HUES6 (cell line): ENCODE results near the gene MBTD1.
"Not testable (repeated sequence)": the region's sequence is repeated elsewhere in the genome, so short reads cannot be mapped to it uniquely, and the experiment has no call there.

Experiments used
- H3K27ac ChIP-seq: 2 replicates; pipeline ENCODE4 v1.7.0; 2013; ENCODE audit warnings: low read depth, mild to moderate bottlenecking, low read length, inconsistent platforms
- H3K27me3 ChIP-seq: 2 replicates; pipeline ENCODE4 v1.6.1; 2013; ENCODE audit warnings: low read length; ENCODE audit not compliant: control insufficient read depth, insufficient read depth
- H3K36me3 ChIP-seq: 2 replicates; pipeline ENCODE4 v1.6.1; 2013; ENCODE audit warnings: low read length; ENCODE audit not compliant: control insufficient read depth, insufficient read depth
- H3K4me1 ChIP-seq: 2 replicates; pipeline ENCODE4 v1.6.1; 2013; ENCODE audit warnings: low read length; ENCODE audit not compliant: control insufficient read depth, insufficient read depth
- H3K4me3 ChIP-seq: 2 replicates; pipeline ENCODE4 v1.5.1; 2013; ENCODE audit warnings: low read depth, low read length
- H3K9ac ChIP-seq: one replicate; pipeline ENCODE4 v1.6.1; 2013; ENCODE audit warnings: mild to moderate bottlenecking, low read length
- H3K9me3 ChIP-seq: 2 replicates; pipeline ENCODE4 v1.6.1; 2013; ENCODE audit warnings: low read depth, low read length; ENCODE audit not compliant: control insufficient read depth, insufficient read depth

Gene MBTD1

DNA sequence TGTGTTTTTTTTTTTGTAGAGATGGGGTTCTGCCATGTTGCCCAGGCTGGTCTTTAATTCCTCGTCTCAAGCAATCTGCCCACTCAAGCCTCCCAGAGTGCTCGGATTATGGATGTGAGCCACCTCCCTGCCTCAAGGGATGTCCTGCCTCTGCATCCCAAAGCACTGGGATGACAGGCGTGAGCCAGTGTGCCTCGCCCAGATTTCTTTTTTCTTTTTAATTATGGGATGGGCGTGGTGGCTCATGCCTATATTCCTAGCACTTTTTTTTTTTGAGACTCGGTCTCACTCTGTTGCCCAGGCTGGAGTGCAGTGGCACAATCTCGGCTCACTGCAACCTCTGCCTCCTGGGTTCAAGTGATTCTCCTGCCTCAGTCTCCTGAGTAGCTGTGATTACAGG is 34.3 kb downstream of the MBTD1 start:
- not testable (repeated sequence) for H3K9ac ChIP-seq, H3K9me3 ChIP-seq, H3K4me1 ChIP-seq, H3K27ac ChIP-seq, H3K27me3 ChIP-seq, H3K4me3 ChIP-seq
- peaks cover 35% of the 10 kb centered on the region for H3K36me3 ChIP-seq

DNA sequence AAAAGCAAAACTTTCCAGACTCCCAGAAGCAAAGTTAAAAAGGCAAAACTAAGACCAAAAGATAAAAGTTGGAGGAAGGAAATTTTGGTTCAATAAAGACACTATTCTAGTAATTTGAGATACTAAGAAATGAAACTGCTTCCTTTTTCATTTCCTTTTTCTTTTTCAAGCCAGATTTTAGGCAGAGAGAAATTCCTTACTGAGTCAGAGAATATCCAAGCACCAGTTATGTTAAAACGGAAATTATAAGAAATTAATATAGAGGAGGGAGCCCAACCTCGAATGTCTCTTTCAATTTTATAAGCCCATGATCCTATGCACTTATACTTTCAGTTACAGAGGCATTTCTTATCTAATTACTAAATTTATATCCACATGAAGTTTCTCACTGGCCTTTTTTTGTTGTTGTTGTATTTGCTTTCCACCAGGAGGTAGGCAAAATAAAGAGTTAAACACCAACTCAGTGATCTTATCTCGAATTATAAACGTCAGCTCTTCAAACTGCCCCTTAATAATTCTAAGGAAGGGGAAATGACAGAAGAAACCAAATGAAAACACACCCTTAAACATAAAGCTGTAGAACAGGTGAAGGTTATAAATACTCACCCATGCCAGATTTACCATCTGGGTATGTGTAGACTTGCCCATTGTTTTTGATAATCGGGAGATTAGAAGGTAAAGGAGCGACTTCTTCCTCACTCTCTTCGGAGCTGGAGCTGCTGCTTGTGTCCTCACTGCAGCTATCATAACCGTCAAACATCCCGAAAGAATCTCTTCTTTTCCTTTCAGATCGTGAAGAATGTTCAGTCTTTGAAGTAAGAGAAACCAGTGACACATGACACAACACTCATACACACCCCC is 35.2 kb downstream of the MBTD1 start:
- Histone ChIP-seq H3K9me3 (no peaks in the 10 kb centered on the region), H3K4me3 (no peak overlapping the region), H3K27ac (0 out of 2 replicates have a peak overlapping the region, but pooled peaks have one; percentile 18), H3K4me1 (no peaks in the 10 kb centered on the region), H3K27me3 (no peaks in the 10 kb centered on the region), H3K36me3 (peaks cover 44% of the 10 kb centered on the region), H3K9ac (no peak overlapping the region)

DNA sequence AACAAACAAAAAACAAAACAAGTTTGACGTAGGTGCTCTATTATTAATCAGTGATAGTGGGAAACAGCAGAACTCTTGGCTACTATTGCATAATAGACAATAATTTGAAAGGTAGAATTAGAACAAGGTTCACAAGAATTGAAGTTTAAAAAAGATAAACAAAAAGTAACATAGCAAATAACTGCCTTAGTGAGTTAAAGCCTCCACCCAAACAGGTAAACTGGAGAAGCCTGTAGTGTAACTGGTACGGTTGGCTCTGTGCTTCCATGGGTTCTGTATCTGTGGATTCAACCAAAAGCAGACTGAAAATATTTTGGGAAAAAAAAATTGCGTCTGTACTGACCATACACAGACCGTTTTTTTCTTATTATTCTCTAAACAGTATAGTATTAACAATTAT is 38.5 kb downstream of the MBTD1 start:
- H3K27me3 ChIP-seq: no peaks in the 10 kb centered on the region
- H3K9ac ChIP-seq: no peak overlapping the region
- no peak overlapping the region for H3K27ac ChIP-seq
- peaks cover 75% of the 10 kb centered on the region for H3K36me3 ChIP-seq
- no peaks in the 10 kb centered on the region for H3K9me3 ChIP-seq
- no peaks in the 10 kb centered on the region for H3K4me1 ChIP-seq
- no peak overlapping the region for H3K4me3 ChIP-seq

DNA sequence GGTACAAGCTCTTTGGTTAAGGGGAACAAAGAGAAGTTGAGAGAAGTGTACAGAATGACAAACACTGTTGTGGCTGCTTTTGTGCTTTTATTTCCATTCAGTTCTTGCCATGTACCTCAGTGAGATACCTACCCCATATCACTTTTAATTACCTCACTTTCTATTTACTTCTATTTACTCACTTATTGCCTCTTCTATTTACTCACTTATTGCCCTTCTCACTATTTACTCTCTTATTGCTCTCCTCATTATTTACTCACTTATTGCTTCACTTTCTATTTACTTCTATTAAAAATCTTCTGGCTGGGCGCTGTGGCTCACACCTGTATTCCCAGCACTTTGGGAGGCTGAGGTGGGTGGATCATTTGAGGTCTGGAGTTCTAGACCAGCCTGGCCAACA is 41.9 kb downstream of the MBTD1 start:
- Histone ChIP-seq H3K9me3 (no peaks in the 10 kb centered on the region), H3K27me3 (no peaks in the 10 kb centered on the region), H3K27ac (no peak overlapping the region), H3K4me1 (no peaks in the 10 kb centered on the region), H3K9ac (no peak overlapping the region), H3K4me3 (no peak overlapping the region), H3K36me3 (peaks cover 81% of the 10 kb centered on the region)

DNA sequence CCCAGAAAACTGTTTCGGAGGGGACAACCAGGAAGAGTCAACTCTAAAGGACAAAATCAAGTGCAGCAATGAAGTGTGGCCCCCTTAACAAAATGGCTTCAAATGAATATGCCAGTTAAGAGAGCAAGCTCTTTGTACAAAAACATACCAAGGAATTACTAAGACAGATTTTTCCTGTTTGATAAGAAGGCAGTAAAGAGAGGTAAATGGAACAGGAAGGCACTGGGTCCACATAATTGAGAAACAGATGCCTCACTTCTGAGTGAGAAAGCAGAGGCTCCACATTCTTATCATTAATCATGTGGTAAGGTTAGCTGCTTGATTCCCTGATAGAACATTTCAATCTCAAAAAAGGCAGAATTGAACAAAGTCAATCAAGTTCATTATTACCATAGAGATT is 44.9 kb downstream of the MBTD1 start:
- no peaks in the 10 kb centered on the region for H3K27me3 ChIP-seq
- H3K27ac ChIP-seq: no peak overlapping the region
- H3K9me3 ChIP-seq: no peaks in the 10 kb centered on the region
- no peak overlapping the region for H3K9ac ChIP-seq
- no peaks in the 10 kb centered on the region for H3K4me1 ChIP-seq
- H3K4me3 ChIP-seq: no peak overlapping the region
- H3K36me3 ChIP-seq: peaks cover 82% of the 10 kb centered on the region

DNA sequence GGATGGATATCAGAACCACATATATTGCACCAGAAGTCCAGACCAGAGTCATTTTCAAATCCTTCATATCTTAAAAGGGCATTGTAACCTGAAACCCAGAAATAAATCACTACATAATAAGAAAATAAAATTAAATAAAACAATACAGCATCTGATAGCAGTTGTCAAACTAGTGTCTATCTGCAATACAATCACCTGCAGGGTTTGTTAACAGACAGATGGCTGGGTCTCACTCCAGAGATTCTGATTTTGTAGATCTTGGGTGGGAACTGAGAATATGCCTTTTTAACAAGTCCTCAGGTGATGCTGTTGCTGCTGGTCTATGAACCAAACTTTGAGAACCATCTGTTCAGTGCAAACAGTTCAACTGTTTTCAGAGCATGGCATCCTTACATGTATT is 56.0 kb downstream of the MBTD1 start:
- Histone ChIP-seq H3K27me3 (no peaks in the 10 kb centered on the region), H3K9me3 (no peaks in the 10 kb centered on the region), H3K4me1 (no peaks in the 10 kb centered on the region), H3K4me3 (no peak overlapping the region), H3K27ac (no peak overlapping the region), H3K9ac (no peak overlapping the region), H3K36me3 (peaks cover 95% of the 10 kb centered on the region)

DNA sequence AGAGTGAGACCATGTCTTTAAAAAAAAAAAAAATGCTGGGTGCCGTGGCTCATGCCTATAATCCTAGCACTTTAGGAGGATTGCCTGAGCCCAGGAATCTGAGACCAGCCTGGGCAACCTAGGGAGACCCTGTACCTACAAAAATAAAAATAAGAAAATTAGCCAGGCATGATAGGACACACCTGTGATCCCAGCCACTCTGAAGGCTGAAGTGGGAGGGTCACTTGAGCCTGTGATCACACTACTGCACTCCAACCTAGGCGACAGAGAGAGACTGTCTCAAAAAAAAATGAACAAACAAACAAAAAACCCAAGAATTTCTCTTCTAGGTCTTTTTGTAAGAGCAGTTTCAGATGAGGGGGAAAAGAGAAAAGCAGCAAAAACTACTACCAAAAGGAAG is 59.0 kb downstream of the MBTD1 start:
- no peaks in the 10 kb centered on the region for H3K27me3 ChIP-seq
- H3K9me3 ChIP-seq: no peaks in the 10 kb centered on the region
- peaks cover 89% of the 10 kb centered on the region for H3K36me3 ChIP-seq
- H3K27ac ChIP-seq: no peak overlapping the region
- no peak overlapping the region for H3K9ac ChIP-seq
- H3K4me1 ChIP-seq: no peaks in the 10 kb centered on the region
- H3K4me3 ChIP-seq: no peak overlapping the region

DNA sequence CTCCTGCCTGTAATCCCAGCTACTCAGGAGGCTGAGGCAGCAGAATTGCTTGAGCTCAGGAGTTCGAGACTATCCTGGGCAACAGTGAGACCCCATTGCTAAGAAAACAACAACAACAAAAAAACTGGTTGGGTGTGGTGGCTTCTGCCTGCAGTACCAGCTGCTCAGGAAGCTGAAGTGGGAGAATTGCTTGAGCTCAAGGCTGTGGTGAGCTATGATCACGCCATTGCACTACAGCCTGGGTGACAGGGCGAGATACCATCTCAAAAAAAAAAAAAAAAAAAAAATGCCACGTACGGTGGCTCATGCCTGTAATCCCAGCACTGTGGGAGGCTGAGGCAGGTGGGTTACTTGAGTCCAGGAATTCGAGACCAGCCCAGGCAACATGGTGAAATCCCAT is 59.6 kb downstream of the MBTD1 start:
- Histone ChIP-seq H3K27me3 (no peaks in the 10 kb centered on the region), H3K9ac (no peak overlapping the region), H3K4me1 (no peaks in the 10 kb centered on the region), H3K4me3 (no peak overlapping the region), H3K27ac (no peak overlapping the region), H3K36me3 (peaks cover 89% of the 10 kb centered on the region), H3K9me3 (no peaks in the 10 kb centered on the region)

DNA sequence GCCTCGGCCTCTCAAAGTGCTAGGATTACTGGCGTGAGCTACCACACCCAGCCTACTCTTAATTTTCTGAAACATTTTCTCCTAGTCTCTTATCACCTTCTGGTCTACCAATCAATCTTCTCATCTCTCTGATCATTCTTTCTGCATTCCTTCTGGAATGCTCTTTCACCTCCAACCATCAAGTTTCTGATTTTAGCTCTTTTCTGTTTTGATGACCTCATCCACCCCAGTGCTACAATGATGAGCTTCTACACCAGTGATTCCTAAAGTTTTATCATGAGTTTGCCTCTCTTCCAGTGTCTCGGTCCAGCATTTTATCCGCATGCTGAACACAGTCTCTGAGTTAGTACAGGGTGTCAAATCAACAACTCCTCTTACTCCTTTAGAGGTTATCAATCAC is 62.1 kb downstream of the MBTD1 start:
- H3K4me3 ChIP-seq: no peak overlapping the region
- H3K9me3 ChIP-seq: no peaks in the 10 kb centered on the region
- H3K9ac ChIP-seq: no peak overlapping the region
- no peak overlapping the region for H3K27ac ChIP-seq
- no peaks in the 10 kb centered on the region for H3K4me1 ChIP-seq
- H3K27me3 ChIP-seq: no peaks in the 10 kb centered on the region
- peaks cover 92% of the 10 kb centered on the region for H3K36me3 ChIP-seq

DNA sequence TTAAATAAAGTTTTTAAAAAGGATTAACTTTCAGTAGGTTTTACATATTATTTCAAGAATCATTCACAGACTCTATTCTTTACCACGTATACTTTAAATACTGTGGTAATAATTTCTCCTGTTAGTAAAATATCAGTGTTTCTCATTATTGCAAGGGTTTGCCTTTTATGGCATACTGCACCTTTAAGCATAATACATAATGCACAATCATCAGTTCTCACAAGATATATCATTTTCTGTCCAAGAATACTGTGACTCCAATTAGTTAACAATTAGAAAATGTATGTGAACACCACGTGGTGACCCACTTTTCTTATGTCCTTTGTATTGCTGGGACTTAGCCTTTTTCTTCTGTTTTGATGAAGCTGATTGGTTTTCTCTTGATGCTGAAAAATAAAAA is 68.0 kb downstream of the MBTD1 start:
- peaks cover 86% of the 10 kb centered on the region for H3K36me3 ChIP-seq
- H3K4me3 ChIP-seq: no peak overlapping the region
- H3K9me3 ChIP-seq: no peaks in the 10 kb centered on the region
- no peak overlapping the region for H3K27ac ChIP-seq
- no peaks in the 10 kb centered on the region for H3K27me3 ChIP-seq
- no peaks in the 10 kb centered on the region for H3K4me1 ChIP-seq
- no peak overlapping the region for H3K9ac ChIP-seq

DNA sequence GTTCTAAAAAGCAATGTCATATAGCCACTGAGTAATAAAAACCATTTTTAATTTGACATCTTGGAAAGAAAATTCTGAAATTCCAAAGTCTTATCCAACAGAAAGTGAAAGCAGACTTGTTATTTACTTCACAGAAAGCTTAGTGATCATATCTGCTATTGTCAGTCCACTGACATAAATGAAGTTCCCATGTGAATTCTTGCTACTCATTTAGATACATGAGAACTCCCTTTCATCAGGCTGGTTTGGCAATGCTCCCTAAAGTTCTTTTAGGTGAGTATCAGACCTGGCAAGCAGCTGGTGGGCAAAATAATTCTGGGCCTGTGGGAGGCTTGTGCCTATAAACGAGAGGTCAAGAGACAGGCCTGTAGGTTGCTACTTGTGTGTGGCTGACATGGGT is 70.2 kb downstream of the MBTD1 start:
- Histone ChIP-seq H3K27me3 (no peaks in the 10 kb centered on the region), H3K36me3 (peaks cover 89% of the 10 kb centered on the region), H3K9me3 (no peaks in the 10 kb centered on the region), H3K4me1 (no peaks in the 10 kb centered on the region), H3K9ac (no peak overlapping the region), H3K4me3 (no peak overlapping the region), H3K27ac (no peak overlapping the region)
